Nephron (organoid): Measurements from ENCODE around the gene CDR2.
A peak's percentile ranks its signal among the peaks of the same experiment; 100 is the strongest.

Experiments used
- H3K27ac Mint-ChIP-seq, 3 experiments: 2 replicates each; pipeline ENCODE4 v1.8.0; 2020; ENCODE audit warnings: mixed read lengths in 3 of 3, mild to moderate bottlenecking in 2 of 3, moderate library complexity in 1 of 3
- H3K27me3 Mint-ChIP-seq: 2 replicates; pipeline ENCODE4 v1.8.0; 2021; ENCODE audit warnings: low read depth, mild to moderate bottlenecking, moderate library complexity, mixed read lengths
- H3K36me3 Mint-ChIP-seq: 2 replicates; pipeline ENCODE4 v1.8.0; 2020; ENCODE audit warnings: low read depth, mixed read lengths
- H3K4me1 Mint-ChIP-seq: 2 replicates; pipeline ENCODE4 v1.8.0; 2020; ENCODE audit warnings: mixed read lengths
- H3K4me3 Mint-ChIP-seq, 3 experiments: 2 replicates each; pipeline ENCODE4 v1.8.0; 2020; ENCODE audit warnings: mild to moderate bottlenecking in 3 of 3, mixed read lengths in 3 of 3, moderate library complexity in 2 of 3
- H3K9me3 Mint-ChIP-seq: 2 replicates; pipeline ENCODE4 v1.8.0; 2020; ENCODE audit warnings: mixed read lengths
- CTCF ChIP-seq, 3 experiments: fragments of 200-600 bp; sonication (generic); IDR thresholded peaks; one replicate each; pipeline ENCODE4 v1.5.0; 2021; ENCODE audit warnings: antibody characterized with exemption in 3 of 3; ENCODE audit not compliant: unreplicated experiment in 3 of 3

The CDR2 gene

GRCh38 chr16:22335668-22336246 lies 38.7 kb downstream of the CDR2 start:
- peaks cover 91% of the 10 kb centered on the region for H3K36me3 Mint-ChIP-seq
- H3K9me3 Mint-ChIP-seq, result peaks cover 46% of the 10 kb centered on the region
- no peaks in the 10 kb centered on the region for H3K27me3 Mint-ChIP-seq
- no peaks in the 10 kb centered on the region for H3K4me1 Mint-ChIP-seq
- no peak overlapping the region for H3K27ac Mint-ChIP-seq
- no peak overlapping the region for H3K4me3 Mint-ChIP-seq
- no peak for TF ChIP-seq CTCF (IDR thresholded peaks at IDR 0.05; ENCODE audit: unreplicated experiment in 3 of 3)

DNA sequence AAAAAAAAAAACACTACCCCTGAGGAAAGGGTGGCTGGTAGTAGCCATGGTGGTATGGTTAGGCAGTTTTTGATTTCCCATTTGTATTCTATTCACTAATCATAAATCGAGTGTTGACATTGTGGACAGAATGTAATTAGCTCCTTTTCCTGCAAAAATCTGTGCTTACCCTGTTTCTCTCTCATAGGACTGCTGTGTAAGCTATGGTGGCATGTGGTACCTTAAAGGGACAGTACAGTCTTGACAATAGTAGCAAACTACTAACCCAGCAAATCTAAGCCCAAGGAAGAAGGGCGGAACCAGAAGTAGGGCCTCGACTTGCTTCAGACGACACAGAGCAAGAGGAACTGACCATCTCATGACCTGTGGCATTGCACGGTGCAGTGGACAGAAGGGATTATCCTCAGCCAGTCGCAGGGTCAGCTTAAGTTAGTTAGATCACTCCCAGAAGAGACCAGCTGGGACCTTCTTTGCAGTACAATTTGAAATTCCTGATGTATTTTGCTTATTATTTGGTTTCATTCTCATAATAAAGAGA lies 40.9 kb downstream of the CDR2 start:
- no peak for TF ChIP-seq CTCF (IDR thresholded peaks at IDR 0.05; ENCODE audit: unreplicated experiment in 3 of 3)
- peaks cover 29% of the 10 kb centered on the region for H3K9me3 Mint-ChIP-seq
- no peaks in the 10 kb centered on the region for H3K27me3 Mint-ChIP-seq
- H3K27ac Mint-ChIP-seq, result no peak overlapping the region
- H3K4me1 Mint-ChIP-seq, result no peaks in the 10 kb centered on the region
- H3K4me3 Mint-ChIP-seq, result no peak overlapping the region
- peaks cover 86% of the 10 kb centered on the region for H3K36me3 Mint-ChIP-seq

DNA sequence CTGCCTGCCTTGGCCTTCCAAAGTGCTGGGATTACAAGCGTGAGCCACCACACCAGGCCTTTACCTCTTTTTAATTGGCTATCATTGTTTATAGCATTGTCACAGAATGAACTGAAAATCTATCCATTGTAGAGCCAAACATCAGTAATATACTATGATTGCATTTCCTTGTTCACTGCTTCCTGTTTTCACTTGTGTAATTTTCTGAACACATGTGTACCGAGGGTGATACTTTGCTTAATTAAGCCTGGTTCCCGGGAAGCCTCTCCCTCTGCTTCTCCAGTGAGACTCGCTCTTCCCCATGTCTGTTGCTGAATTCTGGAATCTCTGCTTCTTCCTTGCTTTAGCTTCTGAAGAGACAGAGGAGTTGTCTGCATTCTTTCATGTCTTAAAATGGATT lies 44.1 kb downstream of the CDR2 start:
- H3K36me3 Mint-ChIP-seq, result peaks cover 61% of the 10 kb centered on the region

DNA sequence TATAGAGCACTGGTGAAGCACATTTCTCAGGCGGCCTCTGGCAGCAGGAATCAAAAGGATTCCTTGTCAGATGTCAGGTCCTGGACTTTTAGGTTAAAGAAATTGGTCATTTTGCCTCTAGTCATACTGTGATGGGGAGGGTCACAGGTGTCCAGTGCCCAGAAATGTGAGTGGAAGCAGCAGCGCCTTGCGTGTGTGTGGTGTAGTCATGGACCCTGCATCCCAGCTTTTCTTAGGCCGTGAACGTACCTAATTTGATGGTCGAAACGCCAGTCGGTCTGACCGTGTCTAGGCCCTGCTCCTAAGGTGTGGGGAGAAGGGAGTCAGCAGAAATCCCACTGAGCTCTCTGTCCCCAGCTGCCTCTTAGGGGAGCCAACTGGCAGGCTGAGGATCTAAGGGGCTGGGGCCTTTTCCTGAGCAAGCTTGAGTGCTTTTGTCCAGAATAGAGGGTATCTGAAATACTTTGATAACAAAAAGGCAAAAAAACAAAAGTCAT lies 45.2 kb downstream of the CDR2 start:
- Mint-ChIP-seq H3K27me3 (no peaks in the 10 kb centered on the region), H3K36me3 (peaks cover 57% of the 10 kb centered on the region), H3K9me3 (peaks cover 2% of the 10 kb centered on the region), H3K4me1 (no peaks in the 10 kb centered on the region), H3K27ac (no peak overlapping the region), H3K4me3 (no peak overlapping the region)
- TF ChIP-seq CTCF (IDR thresholded peaks at IDR 0.05; ENCODE audit: unreplicated experiment in 3 of 3), result no peak

More for the DNA sequence above, 44.1 kb downstream of the CDR2 start:
- Mint-ChIP-seq H3K9me3 (peaks cover 7% of the 10 kb centered on the region), H3K4me3 (no peak overlapping the region), H3K4me1 (no peaks in the 10 kb centered on the region), H3K27me3 (no peaks in the 10 kb centered on the region), H3K27ac (peak overlapping the region in 1 of 3 experiments; percentile 65)
- TF ChIP-seq CTCF (IDR thresholded peaks at IDR 0.05; ENCODE audit: unreplicated experiment in 3 of 3), result no peak

DNA sequence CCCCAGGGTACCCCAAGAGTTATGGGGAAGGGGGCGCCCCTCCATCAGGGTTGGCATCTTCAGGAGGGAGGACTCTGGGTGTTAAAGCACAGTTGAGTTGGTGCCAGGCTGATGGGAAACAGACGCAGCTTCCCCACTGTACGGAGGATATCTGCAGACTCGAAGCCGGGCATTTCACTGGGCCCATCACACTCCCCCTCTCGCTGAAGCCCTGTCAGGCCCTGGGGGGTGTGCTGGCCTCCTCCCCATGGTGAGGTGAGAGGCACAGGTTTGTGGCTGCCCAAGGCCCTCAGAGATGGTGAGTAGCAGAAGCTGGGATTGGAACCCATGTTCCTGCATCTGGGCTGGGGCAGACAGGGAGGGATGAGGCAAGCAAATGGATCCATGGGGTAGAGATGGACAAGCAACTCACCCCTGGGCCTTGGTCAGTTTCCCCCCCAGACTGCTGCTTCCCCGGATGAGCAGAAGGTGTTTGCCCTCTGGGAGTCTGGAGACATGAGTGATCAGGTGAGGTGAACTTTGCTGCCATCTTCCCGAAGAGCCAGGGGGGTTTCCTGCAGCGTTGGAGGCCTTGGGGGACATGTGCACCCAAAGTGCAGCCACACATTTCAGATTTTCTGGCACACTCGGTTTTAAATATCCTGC lies 46.2 kb downstream of the CDR2 start:
- Mint-ChIP-seq H3K36me3 (peaks cover 50% of the 10 kb centered on the region), H3K27ac (no peak overlapping the region), H3K4me3 (no peak overlapping the region), H3K4me1 (no peaks in the 10 kb centered on the region), H3K9me3 (no peaks in the 10 kb centered on the region), H3K27me3 (no peaks in the 10 kb centered on the region)
- TF ChIP-seq CTCF (IDR thresholded peaks at IDR 0.05; ENCODE audit: unreplicated experiment in 3 of 3), result no peak

- TF ChIP-seq CTCF (IDR thresholded peaks at IDR 0.05; ENCODE audit: unreplicated experiment in 3 of 3), result no peak
- no peak overlapping the region for H3K27ac Mint-ChIP-seq
- no peaks in the 10 kb centered on the region for H3K4me1 Mint-ChIP-seq
- no peaks in the 10 kb centered on the region for H3K9me3 Mint-ChIP-seq
- peaks cover 46% of the 10 kb centered on the region for H3K36me3 Mint-ChIP-seq
- H3K4me3 Mint-ChIP-seq, result no peak overlapping the region
- no peaks in the 10 kb centered on the region for H3K27me3 Mint-ChIP-seq
These were observed 47.0 kb downstream of the CDR2 start for GRCh38 chr16:22327446-22327775.
